ENCODE results near the gene GZMM. TPM values are rescaled to one million over a fixed set of nuclear protein-coding genes. Genes with fewer than 3 reads are reported as not detected.

The GZMM gene
- total RNA-seq, 1 experiment from 2014 or later = 0.66 TPM

DNA sequence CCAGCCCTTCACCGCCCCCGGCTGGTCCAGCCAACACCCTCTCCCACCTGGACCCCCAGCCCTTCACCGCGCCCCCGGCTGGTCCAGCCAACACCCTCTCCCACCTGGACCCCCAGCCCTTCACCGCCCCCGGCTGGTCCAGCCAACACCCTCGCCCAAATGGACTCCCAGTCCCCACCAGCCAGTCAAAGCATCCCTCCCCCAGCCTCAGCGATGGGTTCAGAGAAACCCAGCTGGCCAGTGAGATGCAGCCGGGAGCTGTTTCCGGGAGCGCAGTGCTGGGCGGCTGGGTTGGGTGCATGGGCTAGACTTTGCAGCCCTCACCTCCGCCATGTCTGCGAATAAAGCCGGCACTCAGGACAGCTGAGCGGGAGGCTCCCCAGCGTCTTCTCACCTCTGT is 18.8 kb upstream of the GZMM start:
- Histone ChIP-seq H3K4me1 (ENCODE audit: insufficient read depth, low read length) (no peaks in the 10 kb centered on the region), H3K27ac (ENCODE audit: insufficient read length, low read depth, low read length) (no peak overlapping the region), H2BK12ac (ENCODE audit: insufficient read length, low read depth, low read length) (no peak overlapping the region), H4K8ac (replicated peaks; ENCODE audit: insufficient read length, low read depth, low read length) (no peak overlapping the region), H3K23ac (ENCODE audit: insufficient read length, low read depth, low read length) (no peak overlapping the region), H2BK20ac (ENCODE audit: low read depth, low read length, poor library complexity, severe bottlenecking) (no peak overlapping the region), H3K79me2 (ENCODE audit: insufficient read depth, low read length) (no peaks in the 10 kb centered on the region), H4K20me1 (ENCODE audit: control insufficient read depth, insufficient read depth, insufficient read length) (peaks cover 1% of the 10 kb centered on the region), H2BK5ac (ENCODE audit: insufficient read length, low read length) (no peak overlapping the region), H3K9ac (ENCODE audit: extremely low read depth, insufficient read length, low read length) (no peak overlapping the region), H3K79me1 (ENCODE audit: insufficient read depth, low read depth, low read length, poor library complexity, severe bottlenecking) (no peaks in the 10 kb centered on the region), H3K4me2 (ENCODE audit: insufficient read depth, insufficient read length, low read length) (no peak overlapping the region), H3K18ac (ENCODE audit: insufficient read length, low read depth, low read length) (no peak overlapping the region), H3K9me3 (ENCODE audit: control insufficient read depth, low read depth, low read length) (no peaks in the 10 kb centered on the region), H3K56ac (ENCODE audit: insufficient read length, low read depth, low read length) (no peak overlapping the region), H3K23me2 (ENCODE audit: insufficient read length, low read depth, low read length, poor library complexity, severe bottlenecking) (no peaks in the 10 kb centered on the region), H3K27me3 (ENCODE audit: insufficient read depth, low read length) (no peaks in the 10 kb centered on the region), H4K5ac (ENCODE audit: insufficient read length, low read depth, low read length) (no peak overlapping the region), H2AFZ (ENCODE audit: low read length) (no peak overlapping the region), H2BK15ac (ENCODE audit: low read depth, low read length) (no peak overlapping the region), H4K91ac (ENCODE audit: insufficient read length, low read depth, low read length) (no peak overlapping the region), H3K14ac (ENCODE audit: insufficient read depth, low read length) (no peak overlapping the region; the same call in 1 of the 2 replicates), H3K4ac (ENCODE audit: low read depth, low read length) (no peak overlapping the region), H3T11ph (ENCODE audit: low read length) (no peak overlapping the region), H2BK120ac (ENCODE audit: low read depth, low read length, poor library complexity, severe bottlenecking) (no peak overlapping the region), H2AK5ac (ENCODE audit: insufficient read length, low read length) (no peak overlapping the region)
- Mint-ChIP-seq H3K4me1 (peaks cover 6 to 24% of the 10 kb centered on the region in 2 experiments), H3K27ac (no peak overlapping the region), H3K4me3 (no peak overlapping the region; a peak in 1 of 5 replicates), H3K36me3 (ENCODE audit: insufficient read depth in 1 of 3, low read depth in 3 of 3) (peaks cover 1 to 6% (median 1%) of the 10 kb centered on the region in 3 experiments; a peak in 4 of 7 replicates), H3K27me3 (ENCODE audit: low read depth) (peaks cover 43% of the 10 kb centered on the region), H3K9me3 (peaks cover 0 to 2% of the 10 kb centered on the region in 2 experiments; a peak in 1 of 5 replicates)
- TF ChIP-seq, protein P1, sequence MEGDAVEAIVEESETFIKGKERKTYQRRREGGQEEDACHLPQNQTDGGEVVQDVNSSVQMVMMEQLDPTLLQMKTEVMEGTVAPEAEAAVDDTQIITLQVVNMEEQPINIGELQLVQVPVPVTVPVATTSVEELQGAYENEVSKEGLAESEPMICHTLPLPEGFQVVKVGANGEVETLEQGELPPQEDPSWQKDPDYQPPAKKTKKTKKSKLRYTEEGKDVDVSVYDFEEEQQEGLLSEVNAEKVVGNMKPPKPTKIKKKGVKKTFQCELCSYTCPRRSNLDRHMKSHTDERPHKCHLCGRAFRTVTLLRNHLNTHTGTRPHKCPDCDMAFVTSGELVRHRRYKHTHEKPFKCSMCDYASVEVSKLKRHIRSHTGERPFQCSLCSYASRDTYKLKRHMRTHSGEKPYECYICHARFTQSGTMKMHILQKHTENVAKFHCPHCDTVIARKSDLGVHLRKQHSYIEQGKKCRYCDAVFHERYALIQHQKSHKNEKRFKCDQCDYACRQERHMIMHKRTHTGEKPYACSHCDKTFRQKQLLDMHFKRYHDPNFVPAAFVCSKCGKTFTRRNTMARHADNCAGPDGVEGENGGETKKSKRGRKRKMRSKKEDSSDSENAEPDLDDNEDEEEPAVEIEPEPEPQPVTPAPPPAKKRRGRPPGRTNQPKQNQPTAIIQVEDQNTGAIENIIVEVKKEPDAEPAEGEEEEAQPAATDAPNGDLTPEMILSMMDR (conservative IDR thresholded peaks at IDR 0.05) = no peak
- WGBS (ENCODE audit: extremely low coverage, insufficient read length, low lambda C conversion rate) = no CpG with 5 or more reads among the region's 18 CpGs
- no peak for DNase-seq
